ENCODE results near the gene GANAB.
"Not testable (repeated sequence)": the region's sequence is repeated elsewhere in the genome, so short reads cannot be mapped to it uniquely, and the experiment has no call there.

The GANAB gene

DNA sequence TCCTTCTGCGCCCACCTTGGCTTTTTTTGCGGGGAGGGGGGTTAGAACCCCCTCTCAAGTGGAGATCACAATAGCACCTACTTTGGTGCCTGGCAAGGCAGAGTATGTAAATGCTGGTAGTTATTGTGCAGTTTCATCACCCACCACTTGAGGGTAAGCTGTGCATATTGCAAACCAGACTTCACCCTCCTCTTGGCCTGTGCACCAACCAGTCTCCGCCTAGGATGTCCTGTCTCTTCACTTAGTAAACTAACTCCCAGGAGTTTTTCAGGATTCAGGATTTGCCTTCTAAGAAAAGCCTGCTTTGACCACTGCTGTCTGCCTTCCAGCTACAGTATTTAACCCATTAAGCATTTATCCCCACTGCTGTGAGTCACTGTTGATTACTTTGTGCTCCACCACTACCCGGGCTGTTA, 34.4 kb upstream of the GANAB start:
- DNase-seq (ENCODE audit: low spot score) = peak; percentile 73
- TF ChIP-seq, protein P1, sequence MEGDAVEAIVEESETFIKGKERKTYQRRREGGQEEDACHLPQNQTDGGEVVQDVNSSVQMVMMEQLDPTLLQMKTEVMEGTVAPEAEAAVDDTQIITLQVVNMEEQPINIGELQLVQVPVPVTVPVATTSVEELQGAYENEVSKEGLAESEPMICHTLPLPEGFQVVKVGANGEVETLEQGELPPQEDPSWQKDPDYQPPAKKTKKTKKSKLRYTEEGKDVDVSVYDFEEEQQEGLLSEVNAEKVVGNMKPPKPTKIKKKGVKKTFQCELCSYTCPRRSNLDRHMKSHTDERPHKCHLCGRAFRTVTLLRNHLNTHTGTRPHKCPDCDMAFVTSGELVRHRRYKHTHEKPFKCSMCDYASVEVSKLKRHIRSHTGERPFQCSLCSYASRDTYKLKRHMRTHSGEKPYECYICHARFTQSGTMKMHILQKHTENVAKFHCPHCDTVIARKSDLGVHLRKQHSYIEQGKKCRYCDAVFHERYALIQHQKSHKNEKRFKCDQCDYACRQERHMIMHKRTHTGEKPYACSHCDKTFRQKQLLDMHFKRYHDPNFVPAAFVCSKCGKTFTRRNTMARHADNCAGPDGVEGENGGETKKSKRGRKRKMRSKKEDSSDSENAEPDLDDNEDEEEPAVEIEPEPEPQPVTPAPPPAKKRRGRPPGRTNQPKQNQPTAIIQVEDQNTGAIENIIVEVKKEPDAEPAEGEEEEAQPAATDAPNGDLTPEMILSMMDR (IDR thresholded peaks at IDR 0.05; ENCODE audit: extremely low read depth, missing control alignments) = peak; percentile 38

DNA sequence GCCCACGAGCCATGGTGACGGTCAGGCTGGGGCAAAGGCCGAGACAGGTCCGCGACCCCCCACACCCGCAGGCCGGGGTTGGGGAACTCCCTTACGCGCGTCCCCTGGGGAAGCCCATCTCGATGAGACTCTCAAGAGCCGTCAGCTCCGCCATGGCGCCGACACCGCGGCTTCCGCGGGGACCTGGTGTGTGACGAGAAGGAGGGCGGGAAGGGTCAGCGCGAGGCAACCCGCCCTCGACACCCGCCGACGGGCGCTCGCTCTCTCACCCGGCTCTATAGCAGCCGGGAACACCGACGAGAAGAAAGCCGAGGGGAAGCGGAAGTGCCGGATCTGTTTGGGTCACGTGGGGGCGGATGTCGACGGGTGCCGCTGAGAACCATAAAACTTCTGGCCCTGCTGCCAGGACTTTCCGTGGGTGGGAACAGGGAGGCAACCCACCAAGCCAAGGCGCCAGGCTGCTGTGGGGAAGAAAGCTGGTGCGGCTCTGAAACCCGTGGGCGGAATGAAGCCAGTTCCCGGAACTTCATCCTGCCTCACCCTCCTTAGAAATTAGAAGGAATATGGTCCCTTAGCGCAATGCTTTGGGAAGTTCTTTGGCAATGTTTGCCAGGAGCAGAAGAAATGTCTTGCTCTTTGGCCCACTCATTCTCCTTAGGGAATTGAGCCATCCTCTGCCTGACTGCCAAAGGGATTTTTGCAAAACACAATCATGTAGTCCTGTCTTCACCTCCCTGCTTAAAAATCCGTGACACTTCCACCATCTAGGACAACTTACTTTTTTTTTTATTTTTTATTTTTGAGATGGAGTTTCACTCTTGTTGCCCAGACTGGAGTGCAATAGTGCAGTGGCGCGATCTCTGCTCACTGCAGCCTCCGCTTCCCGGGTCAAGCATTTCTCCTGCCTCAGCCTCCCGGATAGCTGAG, 32.6 kb upstream of the GANAB start, which contains the start of gene UBXN1:
TSS of gene UBXN1 (minus strand) at position 304 of the 927 bp plus-strand sequence. CDS start at position 154, 150 bp downstream.
- DNase-seq (ENCODE audit: low spot score) = peak; percentile 92

DNA sequence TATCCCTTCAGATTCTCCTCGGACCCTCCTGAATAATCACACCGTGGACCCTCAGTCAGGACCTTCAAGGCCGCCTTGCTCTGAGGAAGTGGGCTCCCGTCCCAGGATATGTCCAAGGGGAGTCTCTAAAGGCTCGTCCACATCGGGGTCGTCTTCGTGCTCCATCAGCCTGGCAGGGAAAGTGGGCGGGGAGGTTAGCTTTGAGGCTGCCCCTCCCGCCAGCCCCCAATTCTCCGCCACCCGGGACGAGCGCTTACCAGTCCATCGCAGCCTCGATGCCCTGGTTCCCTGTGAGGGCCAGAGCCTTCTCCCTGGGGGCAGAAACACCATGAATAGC, 32.0 kb upstream of the GANAB start:
- TF ChIP-seq, protein P1 (IDR thresholded peaks at IDR 0.05; ENCODE audit: extremely low read depth, missing control alignments) = no peak
- DNase-seq (ENCODE audit: low spot score) = no peak

More for the DNA sequence above, 32.6 kb upstream of the GANAB start, which contains the start of gene UBXN1:
- TF ChIP-seq, protein P1 (IDR thresholded peaks at IDR 0.05; ENCODE audit: extremely low read depth, missing control alignments) = no peak

DNA sequence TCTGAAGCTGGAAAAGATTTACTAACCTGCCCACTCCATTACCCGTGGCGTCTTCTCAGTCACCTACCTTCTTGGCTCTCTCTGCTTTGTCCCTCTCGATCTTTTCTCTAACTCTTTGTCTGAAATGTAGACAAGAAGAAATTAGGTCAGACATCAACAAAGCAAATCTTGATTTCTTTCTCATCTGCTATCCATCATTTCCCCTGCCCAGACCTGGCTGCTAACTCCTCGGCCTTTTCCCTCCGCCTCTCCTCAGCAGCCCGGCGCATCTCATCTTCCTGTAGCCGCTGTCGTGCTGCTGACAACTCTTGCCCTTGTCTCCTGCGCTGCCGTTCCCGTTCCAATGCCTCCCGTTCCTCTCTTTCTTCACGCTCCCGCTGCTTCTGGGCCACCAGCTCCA, 31.3 kb upstream of the GANAB start:
- no peak for DNase-seq (ENCODE audit: low spot score)
- TF ChIP-seq, protein P1 (IDR thresholded peaks at IDR 0.05; ENCODE audit: extremely low read depth, missing control alignments) = no peak

DNA sequence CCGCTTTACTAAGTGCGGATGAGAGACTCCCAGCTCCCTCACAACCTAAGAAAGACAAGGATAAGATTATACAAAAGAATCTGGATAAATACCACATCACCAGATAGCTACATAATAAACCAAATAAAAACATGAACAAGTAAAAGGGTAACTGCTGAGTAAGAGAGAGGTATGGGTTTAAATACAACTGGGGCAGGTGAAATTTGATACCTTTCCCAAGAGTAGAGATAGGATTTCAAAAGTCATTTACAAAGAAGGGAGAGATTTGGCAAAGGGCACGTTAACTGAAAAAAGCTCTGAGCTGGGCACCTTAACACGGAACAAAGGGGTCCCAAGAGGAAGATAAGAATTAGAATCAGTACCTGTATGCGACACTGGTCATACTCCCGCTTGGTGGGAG, 30.7 kb upstream of the GANAB start:
- TF ChIP-seq, protein P1 (IDR thresholded peaks at IDR 0.05; ENCODE audit: extremely low read depth, missing control alignments) = no peak

DNA sequence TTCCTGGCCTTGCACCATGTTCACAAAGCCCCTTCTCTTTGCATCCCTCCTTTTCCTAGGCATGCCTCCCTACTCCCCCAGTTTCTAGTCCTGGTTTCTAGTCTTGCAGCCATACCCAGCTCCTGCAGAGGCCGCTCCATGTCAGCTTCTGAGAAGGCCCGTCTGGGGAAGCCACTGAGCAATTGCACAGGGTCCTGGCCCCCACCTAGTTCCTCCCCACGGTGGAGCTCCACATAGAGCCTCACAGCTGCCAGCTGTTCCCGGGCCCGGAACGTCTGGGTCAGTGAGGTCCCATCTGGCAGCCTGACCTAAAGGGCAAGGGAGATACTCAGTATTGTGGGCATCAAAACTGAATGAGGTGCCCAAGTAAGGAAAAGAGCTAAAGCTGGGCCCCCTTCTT, 30.3 kb upstream of the GANAB start:
- TF ChIP-seq, protein P1 (IDR thresholded peaks at IDR 0.05; ENCODE audit: extremely low read depth, missing control alignments) = no peak
- no peak for DNase-seq (ENCODE audit: low spot score)

More for the DNA sequence above, 30.7 kb upstream of the GANAB start:
- DNase-seq (ENCODE audit: low spot score) = no peak

DNA sequence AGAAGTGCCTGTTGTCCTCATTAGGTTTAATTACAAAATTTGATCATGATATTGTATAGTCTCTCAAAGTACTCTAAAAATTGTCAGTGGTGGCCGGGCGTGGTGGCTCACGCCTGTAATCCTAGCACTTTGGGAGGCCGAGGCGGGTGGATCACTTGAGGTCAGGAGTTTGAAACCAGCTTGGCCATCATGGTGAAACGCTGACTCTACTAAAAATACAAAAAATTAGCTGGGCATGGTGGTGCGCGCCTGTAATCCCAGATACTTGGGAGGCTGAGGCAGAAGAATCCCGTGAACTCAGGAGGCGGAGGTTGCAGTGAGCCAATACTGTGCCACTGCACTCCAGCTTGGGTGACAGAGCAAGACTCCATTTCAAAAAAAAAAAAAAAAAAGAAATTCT, 29.0 kb upstream of the GANAB start:
- not testable (repeated sequence) for DNase-seq (ENCODE audit: low spot score)

DNA sequence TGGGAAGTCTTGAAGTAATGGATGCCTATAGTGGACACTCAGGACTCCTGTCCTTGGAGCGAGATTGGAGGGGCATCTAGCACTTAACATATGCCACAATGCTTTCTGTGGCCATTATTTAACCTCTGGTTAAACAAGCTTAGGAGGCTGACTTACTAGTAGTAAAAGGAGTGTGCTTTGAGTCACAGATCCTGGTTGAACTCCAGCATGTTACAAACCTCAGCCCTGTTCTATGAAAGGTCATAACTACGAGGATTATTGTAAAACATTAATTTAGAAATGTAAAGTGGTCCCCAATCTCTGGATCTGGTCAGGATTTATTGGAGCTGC, 26.7 kb upstream of the GANAB start:
- TF ChIP-seq, protein P1 (IDR thresholded peaks at IDR 0.05; ENCODE audit: extremely low read depth, missing control alignments) = no peak
- no peak for DNase-seq (ENCODE audit: low spot score)
